ENCODE results near the gene HDAC9.

HDAC9 gene

GRCh38 chr7:18828994-18829857 lies 333.7 kb downstream of the HDAC9 start:
- Histone ChIP-seq H3K4me1 (ENCODE audit: insufficient read depth, low read length) (no peaks in the 10 kb centered on the region), H3K27me3 (ENCODE audit: insufficient read depth, low read length) (no peaks in the 10 kb centered on the region), H3K4me3 (ENCODE audit: low read length) (no peak overlapping the region), H3K27ac (ENCODE audit: low read depth, low read length) (no peak overlapping the region), H3K36me3 (ENCODE audit: insufficient read depth, low read length) (no peaks in the 10 kb centered on the region), H3K9me3 (ENCODE audit: insufficient read depth, low read depth, low read length) (no peaks in the 10 kb centered on the region), H3K9ac (ENCODE audit: low read depth, low read length) (no peak overlapping the region)
- WGBS, result 97% methylated on average over 11 of the region's 11 CpGs

DNA sequence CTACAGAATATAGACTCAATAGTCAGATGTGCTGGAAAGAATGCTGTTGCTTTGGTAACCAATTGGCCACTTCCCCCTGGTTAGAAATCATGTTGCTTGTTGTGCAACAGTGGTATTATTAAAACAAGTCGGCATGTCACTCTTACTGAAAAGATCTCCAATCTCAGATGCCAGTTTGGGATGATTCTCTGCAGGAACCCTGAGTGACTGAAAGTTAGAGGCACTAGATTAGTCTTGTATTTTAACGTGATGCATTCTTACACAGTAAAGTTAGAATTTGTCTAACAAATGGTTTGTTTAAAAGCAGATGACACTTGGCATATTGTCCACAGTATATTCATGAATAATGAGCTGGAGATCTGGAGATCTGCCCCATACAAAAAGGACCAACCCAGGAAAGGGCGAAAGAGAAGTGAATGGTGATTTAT lies 334.3 kb downstream of the HDAC9 start:
- H3K36me3 ChIP-seq (ENCODE audit: insufficient read depth, low read length), result no peaks in the 10 kb centered on the region
- no peak overlapping the region for H3K4me3 ChIP-seq (ENCODE audit: low read length)
- no peak overlapping the region for H3K27ac ChIP-seq (ENCODE audit: low read depth, low read length)
- H3K4me1 ChIP-seq (ENCODE audit: insufficient read depth, low read length), result no peaks in the 10 kb centered on the region
- WGBS, result 98% methylated on average over 3 of the region's 3 CpGs
- no peaks in the 10 kb centered on the region for H3K9me3 ChIP-seq (ENCODE audit: insufficient read depth, low read depth, low read length)
- no peak overlapping the region for H3K9ac ChIP-seq (ENCODE audit: low read depth, low read length)
- no peaks in the 10 kb centered on the region for H3K27me3 ChIP-seq (ENCODE audit: insufficient read depth, low read length)

DNA sequence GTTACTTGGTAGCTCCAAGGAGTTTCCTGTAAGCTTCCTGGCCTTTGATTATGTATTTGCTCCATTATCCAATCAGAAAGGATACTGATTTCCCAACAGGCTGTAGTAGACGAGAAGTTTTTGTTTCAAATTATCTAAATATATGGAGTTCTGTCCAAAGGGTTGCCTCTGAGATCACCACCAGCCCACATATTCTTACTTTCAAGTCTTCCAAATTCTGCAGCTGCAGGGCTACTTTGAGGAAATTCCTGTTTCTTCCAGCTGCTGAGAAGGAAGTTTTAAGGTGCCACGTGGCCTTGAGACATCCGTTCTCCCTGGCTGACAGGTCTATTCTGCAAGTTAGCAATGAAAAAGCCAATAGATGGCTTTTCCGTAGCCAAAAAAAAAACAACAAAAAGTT lies 335.9 kb downstream of the HDAC9 start:
- WGBS, result 89% methylated on average over 3 of the region's 4 CpGs
- Histone ChIP-seq H3K4me1 (ENCODE audit: insufficient read depth, low read length) (no peaks in the 10 kb centered on the region), H3K9me3 (ENCODE audit: insufficient read depth, low read depth, low read length) (no peaks in the 10 kb centered on the region), H3K9ac (ENCODE audit: low read depth, low read length) (no peak overlapping the region), H3K27ac (ENCODE audit: low read depth, low read length) (no peak overlapping the region), H3K27me3 (ENCODE audit: insufficient read depth, low read length) (no peaks in the 10 kb centered on the region), H3K4me3 (ENCODE audit: low read length) (no peak overlapping the region), H3K36me3 (ENCODE audit: insufficient read depth, low read length) (no peaks in the 10 kb centered on the region)

GRCh38 chr7:18831943-18832342 lies 336.4 kb downstream of the HDAC9 start:
- no peak overlapping the region for H3K9ac ChIP-seq (ENCODE audit: low read depth, low read length)
- no peaks in the 10 kb centered on the region for H3K27me3 ChIP-seq (ENCODE audit: insufficient read depth, low read length)
- no peak overlapping the region for H3K4me3 ChIP-seq (ENCODE audit: low read length)
- H3K4me1 ChIP-seq (ENCODE audit: insufficient read depth, low read length), result no peaks in the 10 kb centered on the region
- 98% methylated on average over 2 of the region's 2 CpGs for WGBS
- no peaks in the 10 kb centered on the region for H3K36me3 ChIP-seq (ENCODE audit: insufficient read depth, low read length)
- no peaks in the 10 kb centered on the region for H3K9me3 ChIP-seq (ENCODE audit: insufficient read depth, low read depth, low read length)
- H3K27ac ChIP-seq (ENCODE audit: low read depth, low read length), result no peak overlapping the region

GRCh38 chr7:18834577-18834976 lies 339.0 kb downstream of the HDAC9 start:
- no peaks in the 10 kb centered on the region for H3K36me3 ChIP-seq (ENCODE audit: insufficient read depth, low read length)
- no peak overlapping the region for H3K4me3 ChIP-seq (ENCODE audit: low read length)
- H3K4me1 ChIP-seq (ENCODE audit: insufficient read depth, low read length), result no peaks in the 10 kb centered on the region
- no peaks in the 10 kb centered on the region for H3K27me3 ChIP-seq (ENCODE audit: insufficient read depth, low read length)
- H3K9me3 ChIP-seq (ENCODE audit: insufficient read depth, low read depth, low read length), result no peaks in the 10 kb centered on the region
- no peak overlapping the region for H3K9ac ChIP-seq (ENCODE audit: low read depth, low read length)
- no peak overlapping the region for H3K27ac ChIP-seq (ENCODE audit: low read depth, low read length)
- 96% methylated on average over 8 of the region's 8 CpGs for WGBS

DNA sequence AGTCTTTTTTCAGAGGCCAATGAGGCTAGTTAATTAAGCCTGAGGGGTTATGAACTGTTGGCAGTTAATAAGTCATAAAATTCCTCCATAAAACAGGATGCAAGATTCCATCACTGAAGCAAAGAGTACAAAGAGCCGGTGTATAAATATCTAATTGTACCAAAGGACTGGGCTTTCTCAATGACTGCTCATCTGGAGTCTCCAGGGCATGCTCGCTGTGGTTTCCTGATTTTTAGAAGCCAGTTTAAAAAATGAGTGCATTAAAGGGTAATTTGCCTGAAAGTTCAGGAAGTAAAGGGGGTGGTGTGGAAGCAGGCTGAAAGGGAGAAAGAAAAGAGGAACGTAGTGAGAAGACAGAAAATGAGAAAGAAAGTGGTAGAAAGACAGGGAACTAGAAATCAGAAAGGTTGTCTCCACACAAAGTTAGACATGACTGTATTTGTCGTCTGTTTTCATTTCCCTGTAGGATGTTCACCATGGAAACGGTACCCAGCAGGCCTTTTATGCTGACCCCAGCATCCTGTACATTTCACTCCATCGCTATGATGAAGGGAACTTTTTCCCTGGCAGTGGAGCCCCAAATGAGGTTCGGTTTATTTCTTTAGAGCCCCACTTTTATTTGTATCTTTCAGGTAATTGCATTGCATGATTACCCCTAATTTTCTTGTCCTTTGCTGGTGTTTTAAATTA lies 339.6 kb downstream of the HDAC9 start:
- Histone ChIP-seq H3K27me3 (ENCODE audit: insufficient read depth, low read length) (no peaks in the 10 kb centered on the region), H3K27ac (ENCODE audit: low read depth, low read length) (no peak overlapping the region), H3K4me3 (ENCODE audit: low read length) (no peak overlapping the region), H3K9ac (ENCODE audit: low read depth, low read length) (no peak overlapping the region), H3K36me3 (ENCODE audit: insufficient read depth, low read length) (no peaks in the 10 kb centered on the region), H3K4me1 (ENCODE audit: insufficient read depth, low read length) (no peaks in the 10 kb centered on the region), H3K9me3 (ENCODE audit: insufficient read depth, low read depth, low read length) (no peaks in the 10 kb centered on the region)
- 94% methylated on average over 7 of the region's 7 CpGs for WGBS

GRCh38 chr7:18843979-18844378 lies 348.4 kb downstream of the HDAC9 start:
- WGBS, result 93% methylated on average over 3 of the region's 3 CpGs
- no peaks in the 10 kb centered on the region for H3K9me3 ChIP-seq (ENCODE audit: insufficient read depth, low read depth, low read length)

DNA sequence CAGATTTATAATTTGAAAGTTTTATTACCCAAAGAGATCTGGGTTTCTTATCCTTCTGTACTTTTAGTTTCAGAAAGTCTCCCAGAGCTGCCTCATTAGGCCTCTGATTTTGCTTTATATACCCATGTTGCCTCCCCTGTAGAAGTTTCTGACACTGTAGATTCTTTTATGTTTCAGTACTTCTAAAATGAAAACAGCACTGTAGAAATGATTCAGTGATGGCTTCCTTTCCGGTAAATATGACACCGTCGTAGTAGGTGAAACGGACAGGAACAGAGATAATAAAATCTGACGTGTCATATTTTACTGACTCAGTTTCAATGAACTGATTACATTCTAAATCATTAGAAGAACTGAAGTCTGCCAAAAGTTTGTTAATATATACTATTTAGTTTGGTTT lies 349.2 kb downstream of the HDAC9 start:
- H3K27ac ChIP-seq (ENCODE audit: low read depth, low read length), result no peak overlapping the region
- over 99% methylated on average over 5 of the region's 5 CpGs for WGBS

More at GRCh38 chr7:18843979-18844378, 348.4 kb downstream of the HDAC9 start:
- peaks cover 6% of the 10 kb centered on the region; the same call in 1 of the 2 replicates for H3K4me1 ChIP-seq (ENCODE audit: insufficient read depth, low read length)
- no peak overlapping the region for H3K27ac ChIP-seq (ENCODE audit: low read depth, low read length)
- no peaks in the 10 kb centered on the region for H3K36me3 ChIP-seq (ENCODE audit: insufficient read depth, low read length)
- no peak overlapping the region for H3K4me3 ChIP-seq (ENCODE audit: low read length)
- no peak overlapping the region for H3K9ac ChIP-seq (ENCODE audit: low read depth, low read length)
- no peaks in the 10 kb centered on the region for H3K27me3 ChIP-seq (ENCODE audit: insufficient read depth, low read length)

GRCh38 chr7:18845700-18846099 lies 350.2 kb downstream of the HDAC9 start:
- Histone ChIP-seq H3K36me3 (ENCODE audit: insufficient read depth, low read length) (no peaks in the 10 kb centered on the region), H3K9ac (ENCODE audit: low read depth, low read length) (no peak overlapping the region), H3K27ac (ENCODE audit: low read depth, low read length) (no peak overlapping the region), H3K27me3 (ENCODE audit: insufficient read depth, low read length) (no peaks in the 10 kb centered on the region), H3K4me3 (ENCODE audit: low read length) (no peak overlapping the region), H3K4me1 (ENCODE audit: insufficient read depth, low read length) (peaks cover 6% of the 10 kb centered on the region; the same call in 1 of the 2 replicates), H3K9me3 (ENCODE audit: insufficient read depth, low read depth, low read length) (no peaks in the 10 kb centered on the region)
- 97% methylated on average over 6 of the region's 6 CpGs for WGBS

More for the DNA sequence above, 349.2 kb downstream of the HDAC9 start:
- H3K9ac ChIP-seq (ENCODE audit: low read depth, low read length), result no peak overlapping the region
- no peaks in the 10 kb centered on the region for H3K9me3 ChIP-seq (ENCODE audit: insufficient read depth, low read depth, low read length)
- no peaks in the 10 kb centered on the region for H3K27me3 ChIP-seq (ENCODE audit: insufficient read depth, low read length)
- H3K36me3 ChIP-seq (ENCODE audit: insufficient read depth, low read length), result no peaks in the 10 kb centered on the region
- H3K4me3 ChIP-seq (ENCODE audit: low read length), result no peak overlapping the region
- peaks cover 6% of the 10 kb centered on the region; the same call in 1 of the 2 replicates for H3K4me1 ChIP-seq (ENCODE audit: insufficient read depth, low read length)

- Histone ChIP-seq H3K9me3 (ENCODE audit: insufficient read depth, low read depth, low read length) (no peaks in the 10 kb centered on the region), H3K4me3 (ENCODE audit: low read length) (no peak overlapping the region), H3K27ac (ENCODE audit: low read depth, low read length) (no peak overlapping the region), H3K4me1 (ENCODE audit: insufficient read depth, low read length) (peaks cover 8% of the 10 kb centered on the region), H3K9ac (ENCODE audit: low read depth, low read length) (no peak overlapping the region), H3K36me3 (ENCODE audit: insufficient read depth, low read length) (no peaks in the 10 kb centered on the region), H3K27me3 (ENCODE audit: insufficient read depth, low read length) (no peaks in the 10 kb centered on the region)
- WGBS, result 85% methylated on average over 4 of the region's 4 CpGs
Observed at GRCh38 chr7:18846765-18847215, 351.2 kb downstream of the HDAC9 start.

DNA sequence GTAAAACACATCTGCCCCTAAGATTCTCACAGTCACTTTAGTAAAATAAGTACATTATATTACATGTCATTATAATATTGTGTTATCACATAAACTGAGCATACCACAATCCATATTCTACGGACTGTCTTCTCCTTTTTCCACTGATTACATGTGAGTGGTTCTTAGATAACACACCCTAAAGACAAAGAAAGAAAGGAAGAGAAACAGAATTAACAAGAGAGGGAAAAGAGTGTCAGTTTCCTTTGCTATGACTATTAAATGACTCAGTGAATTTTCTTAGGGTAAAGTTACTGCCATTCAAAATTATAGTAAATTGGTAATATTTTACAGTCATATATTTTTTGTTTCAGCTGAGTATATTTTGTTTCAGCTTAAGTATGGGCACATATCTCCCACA lies 353.6 kb downstream of the HDAC9 start:
- H3K4me1 ChIP-seq (ENCODE audit: insufficient read depth, low read length), result peaks cover 10% of the 10 kb centered on the region
- H3K27me3 ChIP-seq (ENCODE audit: insufficient read depth, low read length), result no peaks in the 10 kb centered on the region
- no peaks in the 10 kb centered on the region for H3K36me3 ChIP-seq (ENCODE audit: insufficient read depth, low read length)
- no peaks in the 10 kb centered on the region for H3K9me3 ChIP-seq (ENCODE audit: insufficient read depth, low read depth, low read length)
- H3K4me3 ChIP-seq (ENCODE audit: low read length), result no peak overlapping the region
- no CpG with 5 or more reads among the region's 1 CpG for WGBS
- H3K9ac ChIP-seq (ENCODE audit: low read depth, low read length), result no peak overlapping the region
- H3K27ac ChIP-seq (ENCODE audit: low read depth, low read length), result no peak overlapping the region

All from HUES64 (cell line).